Mesenchymal stem cell (in vitro differentiated cells and primary cell): ENCODE measurements around the gene RASGRF2.
A peak's percentile ranks its signal among the peaks of the same experiment; 100 is the strongest.

Experiments
- DNase-seq: peaks from one replicate; pipeline ENCODE4 v3.0.0-alpha.2; 2013
- H2AFZ ChIP-seq: one replicate; pipeline ENCODE4 v1.6.1; 2013; ENCODE audit warnings: low read depth, mild to moderate bottlenecking, control low read depth, inconsistent platforms, low read length, moderate library complexity
- H2AK5ac ChIP-seq: 2 replicates; pipeline ENCODE4 v1.6.1; 2013; ENCODE audit warnings: low read length, moderate library complexity, mild to moderate bottlenecking, inconsistent platforms; ENCODE audit not compliant: severe bottlenecking
- H2BK120ac ChIP-seq: one replicate; pipeline ENCODE4 v1.6.1; 2013; ENCODE audit warnings: low read depth, mild to moderate bottlenecking, inconsistent platforms, low read length, moderate library complexity
- H2BK12ac ChIP-seq, 2 experiments: one replicate each; pipeline ENCODE4 v1.6.1; 2013; ENCODE audit warnings: inconsistent platforms in 2 of 2, low read length in 2 of 2, mild to moderate bottlenecking in 2 of 2, moderate library complexity in 2 of 2, control low read depth in 1 of 2
- H2BK15ac ChIP-seq: one replicate; pipeline ENCODE4 v1.6.1; 2013; ENCODE audit warnings: mild to moderate bottlenecking, low read depth, inconsistent platforms; ENCODE audit not compliant: poor library complexity, severe bottlenecking
- H2BK5ac ChIP-seq: 2 replicates; pipeline ENCODE4 v1.6.1; 2013; ENCODE audit warnings: low read depth, mild to moderate bottlenecking, low read length, control low read depth, inconsistent platforms; ENCODE audit not compliant: poor library complexity, severe bottlenecking
- H3K14ac ChIP-seq, 2 experiments: one replicate each; pipeline ENCODE4 v1.6.1; 2013; ENCODE audit warnings: inconsistent platforms in 2 of 2, low read length in 2 of 2, control low read depth in 1 of 2, mild to moderate bottlenecking in 1 of 2, moderate library complexity in 1 of 2
- H3K18ac ChIP-seq, 2 experiments: one replicate each; pipeline ENCODE4 v1.6.1; 2013; ENCODE audit warnings: inconsistent platforms in 2 of 2, low read length in 2 of 2, control low read depth in 1 of 2, low read depth in 1 of 2, mild to moderate bottlenecking in 1 of 2
- H3K23ac ChIP-seq, 2 experiments: one replicate each; pipeline ENCODE4 v1.6.1; 2013; ENCODE audit warnings: inconsistent platforms in 2 of 2, low read length in 2 of 2, mild to moderate bottlenecking in 2 of 2, moderate library complexity in 2 of 2, control low read depth in 1 of 2
- H3K27ac ChIP-seq: 2 replicates; pipeline ENCODE4 v1.5.1; 2013; ENCODE audit warnings: mild to moderate bottlenecking, moderate library complexity, low read length, control low read depth, inconsistent platforms; ENCODE audit not compliant: poor library complexity, severe bottlenecking
- H3K27me3 ChIP-seq, 2 experiments: 2 replicates each; pipeline versions ENCODE4 v1.6.1 to v1.7.0; 2013; ENCODE audit warnings: low read length in 2 of 2, mild to moderate bottlenecking in 2 of 2, moderate library complexity in 2 of 2, control low read depth in 1 of 2, inconsistent platforms in 1 of 2; ENCODE audit not compliant: control insufficient read depth in 1 of 2, insufficient read depth in 1 of 2
- H3K36me3 ChIP-seq, 2 experiments: 2 replicates each; pipeline versions ENCODE4 v1.6.1 to v1.7.0; 2013; ENCODE audit warnings: low read length in 2 of 2, control low read depth in 1 of 2, inconsistent platforms in 1 of 2, low read depth in 1 of 2, mild to moderate bottlenecking in 1 of 2; ENCODE audit not compliant: insufficient read depth in 2 of 2, control insufficient read depth in 1 of 2
- H3K4ac ChIP-seq, 2 experiments: one replicate each; pipeline ENCODE4 v1.6.1; 2013; ENCODE audit warnings: inconsistent platforms in 2 of 2, low read length in 2 of 2, mild to moderate bottlenecking in 2 of 2, moderate library complexity in 2 of 2, control low read depth in 1 of 2, low read depth in 1 of 2
- H3K4me1 ChIP-seq: 2 replicates; pipeline ENCODE4 v1.6.1; 2013; ENCODE audit warnings: low read depth, low read length, control low read depth; ENCODE audit not compliant: control insufficient read depth, insufficient read depth
- H3K4me2 ChIP-seq: 2 replicates; pipeline ENCODE4 v1.6.1; 2013; ENCODE audit warnings: low read length, mild to moderate bottlenecking, inconsistent platforms; ENCODE audit not compliant: poor library complexity, severe bottlenecking
- H3K4me3 ChIP-seq, 2 experiments: 2 replicates each; pipeline versions ENCODE4 v1.5.1 to v1.7.0; 2013; ENCODE audit warnings: low read length in 2 of 2, mild to moderate bottlenecking in 2 of 2, control low read depth in 1 of 2, low read depth in 1 of 2; ENCODE audit not compliant: insufficient read depth in 1 of 2
- H3K79me1 ChIP-seq: replicated peaks from 2 replicates; pipeline ENCODE4 v1.6.1; 2013; ENCODE audit warnings: mild to moderate bottlenecking, control low read depth, low read length, inconsistent platforms; ENCODE audit not compliant: poor library complexity, severe bottlenecking
- H3K9ac ChIP-seq: 2 replicates; pipeline ENCODE4 v1.7.0; 2013; ENCODE audit warnings: mild to moderate bottlenecking, low read length, moderate library complexity
- H3K9me3 ChIP-seq: 2 replicates; pipeline ENCODE4 v1.7.0; 2013; ENCODE audit warnings: mild to moderate bottlenecking, low read length; ENCODE audit not compliant: control insufficient read depth
- H4K8ac ChIP-seq: one replicate; pipeline ENCODE4 v1.6.1; 2013; ENCODE audit warnings: inconsistent platforms, mild to moderate bottlenecking, low read length, moderate library complexity
- H4K91ac ChIP-seq: one replicate; pipeline ENCODE4 v1.6.1; 2013; ENCODE audit warnings: mild to moderate bottlenecking, low read length, inconsistent platforms
- WGBS: methylation state at CpG from one replicate; pipeline ENCODE4 v1.1.7; 2013; ENCODE audit warnings: mixed read lengths; 5-methylcytosine and 5-hydroxymethylcytosine counted together

RASGRF2 gene

GRCh38 chr5:81021486-81021885 is 61.3 kb downstream of the RASGRF2 start:
- H2BK12ac ChIP-seq = no peak overlapping the region
- no peak overlapping the region for H3K18ac ChIP-seq
- no peak overlapping the region for H3K4ac ChIP-seq
- no peak overlapping the region for H4K91ac ChIP-seq
- H3K14ac ChIP-seq = no peak overlapping the region
- peak overlapping the region; percentile 7 for H4K8ac ChIP-seq
- no peak overlapping the region for H2BK15ac ChIP-seq
- no peak overlapping the region for H2AFZ ChIP-seq
- H3K27ac ChIP-seq = no peak overlapping the region
- H3K9me3 ChIP-seq = no peaks in the 10 kb centered on the region
- H3K79me1 ChIP-seq = no peaks in the 10 kb centered on the region
- no peak overlapping the region for H3K4me3 ChIP-seq
- peak; percentile 26 for DNase-seq
- no peak overlapping the region for H2AK5ac ChIP-seq
- no peaks in the 10 kb centered on the region for H3K36me3 ChIP-seq
- peaks cover 14 to 28% of the 10 kb centered on the region in 2 experiments for H3K27me3 ChIP-seq
- H3K4me1 ChIP-seq = peaks cover 5% of the 10 kb centered on the region
- 90% methylated on average over 4 of the region's 4 CpGs for WGBS
- no peak overlapping the region for H3K23ac ChIP-seq
- H2BK120ac ChIP-seq = no peak overlapping the region
- H2BK5ac ChIP-seq = no peak overlapping the region
- H3K4me2 ChIP-seq = no peak overlapping the region
- H3K9ac ChIP-seq = no peak overlapping the region

- Histone ChIP-seq H2BK120ac (no peak overlapping the region), H3K79me1 (no peaks in the 10 kb centered on the region), H3K36me3 (no peaks in the 10 kb centered on the region), H3K4me1 (peaks cover 5% of the 10 kb centered on the region), H3K23ac (peak overlapping the region in 1 of 2 experiments; percentile 54), H3K4ac (no peak overlapping the region), H2BK12ac (no peak overlapping the region), H3K27ac (no peak overlapping the region), H4K8ac (no peak overlapping the region), H2AK5ac (no peak overlapping the region), H2BK5ac (no peak overlapping the region), H2AFZ (no peak overlapping the region), H3K14ac (no peak overlapping the region), H3K4me2 (no peak overlapping the region), H3K9me3 (no peaks in the 10 kb centered on the region), H4K91ac (no peak overlapping the region), H3K27me3 (peaks cover 14 to 22% of the 10 kb centered on the region in 2 experiments), H3K4me3 (no peak overlapping the region), H3K18ac (no peak overlapping the region), H3K9ac (no peak overlapping the region), H2BK15ac (peak overlapping the region; percentile 53)
- 95% methylated on average over 10 of the region's 10 CpGs for WGBS
- DNase-seq = no peak
Observed at GRCh38 chr5:81021951-81022687, 62.0 kb downstream of the RASGRF2 start.

- WGBS = 90% methylated on average over 5 of the region's 5 CpGs
- H3K4me2 ChIP-seq = no peak overlapping the region
- peaks cover 14 to 18% of the 10 kb centered on the region in 2 experiments for H3K27me3 ChIP-seq
- no peak overlapping the region for H3K14ac ChIP-seq
- H3K9ac ChIP-seq = no peak overlapping the region
- H3K4me3 ChIP-seq = no peak overlapping the region
- no peak overlapping the region for H2AFZ ChIP-seq
- no peak overlapping the region for H2AK5ac ChIP-seq
- no peak overlapping the region for H3K27ac ChIP-seq
- no peaks in the 10 kb centered on the region for H3K79me1 ChIP-seq
- DNase-seq = no peak
- no peak overlapping the region for H2BK120ac ChIP-seq
- no peak overlapping the region for H2BK5ac ChIP-seq
- peak overlapping the region in 1 of 2 experiments; percentile 8 for H3K4ac ChIP-seq
- peaks cover 5% of the 10 kb centered on the region for H3K4me1 ChIP-seq
- no peak overlapping the region for H2BK12ac ChIP-seq
- no peak overlapping the region for H3K18ac ChIP-seq
- H4K91ac ChIP-seq = no peak overlapping the region
- H4K8ac ChIP-seq = no peak overlapping the region
- H3K9me3 ChIP-seq = no peaks in the 10 kb centered on the region
- no peak overlapping the region for H3K23ac ChIP-seq
- peak overlapping the region; percentile 53 for H2BK15ac ChIP-seq
- no peaks in the 10 kb centered on the region for H3K36me3 ChIP-seq
Observed at GRCh38 chr5:81022688-81023084, 62.5 kb downstream of the RASGRF2 start.

- H3K79me1 ChIP-seq = no peaks in the 10 kb centered on the region
- no peak overlapping the region for H3K4me3 ChIP-seq
- H2BK12ac ChIP-seq = no peak overlapping the region
- H3K4me2 ChIP-seq = no peak overlapping the region
- 100% methylated on average over 2 of the region's 2 CpGs for WGBS
- no peak overlapping the region for H2BK15ac ChIP-seq
- peaks cover 5% of the 10 kb centered on the region for H3K4me1 ChIP-seq
- no peak overlapping the region for H2AK5ac ChIP-seq
- no peak overlapping the region for H3K27ac ChIP-seq
- H3K36me3 ChIP-seq = no peaks in the 10 kb centered on the region
- no peak overlapping the region for H3K4ac ChIP-seq
- peaks cover 14 to 18% of the 10 kb centered on the region in 2 experiments for H3K27me3 ChIP-seq
- DNase-seq = no peak
- no peak overlapping the region for H4K91ac ChIP-seq
- no peak overlapping the region for H4K8ac ChIP-seq
- no peak overlapping the region for H3K18ac ChIP-seq
- H3K14ac ChIP-seq = no peak overlapping the region
- no peak overlapping the region for H2BK120ac ChIP-seq
- no peak overlapping the region for H3K23ac ChIP-seq
- H3K9me3 ChIP-seq = no peaks in the 10 kb centered on the region
- H2AFZ ChIP-seq = no peak overlapping the region
- no peak overlapping the region for H3K9ac ChIP-seq
- no peak overlapping the region for H2BK5ac ChIP-seq
Observed at GRCh38 chr5:81023261-81023970, 63.3 kb downstream of the RASGRF2 start.
